ENCODE data around the gene REEP3. TPM values are rescaled to one million over a fixed set of nuclear protein-coding genes. Genes with fewer than 3 reads are reported as not detected.

REEP3 gene
- total and polyA plus RNA-seq, 2 of the 8 experiments (the other 6 are each of a cell fraction or from before 2014, with no cell fraction given), result 5.8 to 31.5 TPM

DNA sequence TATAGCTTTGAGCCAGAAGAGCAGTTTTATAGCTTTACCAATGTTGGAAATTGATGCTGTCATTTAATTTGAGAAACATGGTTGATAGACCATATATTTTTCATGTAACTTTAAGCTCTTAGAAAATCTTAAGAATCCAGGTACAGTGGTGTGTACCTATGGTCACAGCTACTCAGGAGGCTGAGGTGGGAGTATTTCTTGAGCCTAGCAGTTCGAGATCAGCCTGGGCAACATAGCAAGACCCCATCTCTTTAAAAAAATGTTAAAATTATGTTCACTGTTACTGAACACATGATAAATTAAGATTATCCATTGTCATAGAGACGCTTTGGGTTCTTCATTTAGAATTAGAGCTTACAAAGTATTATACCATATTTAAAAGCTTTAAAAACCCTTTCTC lies 18.2 kb downstream of the REEP3 start:
- peaks cover 0 to 1% (median 0%) of the 10 kb centered on the region in 4 experiments; a peak in 1 of 7 replicates for H3K27me3 ChIP-seq (replicated peaks in 1 of 4; ENCODE audit: control insufficient read depth in 3 of 4, extremely low read depth in 1 of 4, insufficient read depth in 3 of 4, low read length in 3 of 4)
- no peaks in the 10 kb centered on the region for H3K9me3 ChIP-seq (ENCODE audit: insufficient read depth in 2 of 2, low read depth in 1 of 2, low read length in 1 of 2)
- peaks cover 0 to 45% of the 10 kb centered on the region in 2 experiments; a peak in 2 of 4 replicates for H3K79me2 ChIP-seq (ENCODE audit: control insufficient read depth in 1 of 2, insufficient read depth in 2 of 2, low read length in 2 of 2)
- H4K5ac ChIP-seq (ENCODE audit: insufficient read length, low read depth, low read length), result no peak overlapping the region
- no peak overlapping the region for H2BK12ac ChIP-seq (ENCODE audit: low read depth, low read length)
- no peak overlapping the region for H2BK20ac ChIP-seq (ENCODE audit: low read length)
- H3K9ac ChIP-seq (replicated peaks in 1 of 4; ENCODE audit: extremely low read depth in 1 of 4, low read depth in 3 of 4, low read length in 3 of 4), result no peak overlapping the region
- H3K14ac ChIP-seq (ENCODE audit: insufficient read length), result no peak overlapping the region
- no peaks in the 10 kb centered on the region; a peak in 1 of 8 replicates for H3K36me3 ChIP-seq (ENCODE audit: control insufficient read depth in 2 of 4, insufficient read depth in 4 of 4, low read length in 3 of 4)
- H3K4me2 ChIP-seq (ENCODE audit: insufficient read depth in 1 of 2, low read depth in 2 of 2, low read length in 2 of 2), result no peak overlapping the region
- DNase-seq (ENCODE audit: low read depth in 1 of 2, low spot score in 2 of 2) (no peak), FAIRE-seq (no peak)
- peaks cover 0 to 9% of the 10 kb centered on the region in 2 experiments for H4K20me1 ChIP-seq (replicated peaks in 1 of 2; ENCODE audit: control insufficient read depth in 1 of 2, insufficient read depth in 2 of 2, low read length in 2 of 2)
- H3K56ac ChIP-seq (replicated peaks; ENCODE audit: insufficient read length, low read depth, low read length), result no peak overlapping the region
- H3K27ac ChIP-seq (ENCODE audit: low read depth, low read length), result no peak overlapping the region
- H2BK15ac ChIP-seq (ENCODE audit: low read length), result no peak overlapping the region
- H3K79me1 ChIP-seq (ENCODE audit: low read depth, low read length), result no peaks in the 10 kb centered on the region; the same call in 1 of the 2 replicates
- no peak overlapping the region for H2BK120ac ChIP-seq (replicated peaks; ENCODE audit: low read depth, low read length)
- no peak overlapping the region for H3K4me3 ChIP-seq (ENCODE audit: extremely low read depth in 1 of 4, insufficient read depth in 2 of 4, low read depth in 3 of 4, low read length in 4 of 4)
- POLR2A ChIA-PET (ENCODE audit: partially characterized antibody), result interaction anchor here (0.5 to 1.4 kb wide), 2 partner anchors 16 to 138 kb away, joined by 3 to 5 read pairs; no protein-coding TSS in a partner anchor
- WGBS, 2 experiments (ENCODE audit: extremely low coverage in 1 of 2, insufficient coverage in 1 of 2, insufficient read length in 1 of 2, insufficient replicate concordance in 2 of 2, low coverage in 1 of 2, low lambda C conversion rate in 2 of 2, missing lambda C conversion rate in 1 of 2), result 94% methylated on average over 2 of the region's 2 CpGs; no CpG with 5 or more reads in 1 of the 2 experiments
- H2BK5ac ChIP-seq (ENCODE audit: low read depth, low read length), result no peak overlapping the region
- H3K23me2 ChIP-seq (ENCODE audit: low read depth, low read length), result no peaks in the 10 kb centered on the region
- no peak overlapping the region for H2AK5ac ChIP-seq (ENCODE audit: low read depth, low read length)
- no peaks in the 10 kb centered on the region for H3K4me1 ChIP-seq (replicated peaks in 1 of 4; ENCODE audit: control insufficient read depth in 3 of 4, insufficient read depth in 4 of 4, low read length in 3 of 4)
- CTCF ChIA-PET (ENCODE audit: partially characterized antibody), result interaction anchor here (0.5 to 1.6 kb wide), 4 partner anchors 15 to 1350 kb away, joined by 3 to 5 read pairs (median 3); no protein-coding TSS in a partner anchor
- H3K23ac ChIP-seq (ENCODE audit: insufficient read length), result no peak overlapping the region
- no peak overlapping the region for H4K8ac ChIP-seq (ENCODE audit: extremely low read depth, insufficient read depth, low read length)
- no peak overlapping the region for H3K4ac ChIP-seq (replicated peaks; ENCODE audit: insufficient read length, low read depth, low read length)
- no peak overlapping the region for H2AFZ ChIP-seq (ENCODE audit: low read length)
- H3K18ac ChIP-seq (ENCODE audit: extremely low read depth, low read length), result no peak overlapping the region
- no peak overlapping the region for H4K91ac ChIP-seq (replicated peaks; ENCODE audit: insufficient read length, low read length)

Data from H1 (cell line).